Measurements from ENCODE around the gene ACTL8.

Gene ACTL8

DNA sequence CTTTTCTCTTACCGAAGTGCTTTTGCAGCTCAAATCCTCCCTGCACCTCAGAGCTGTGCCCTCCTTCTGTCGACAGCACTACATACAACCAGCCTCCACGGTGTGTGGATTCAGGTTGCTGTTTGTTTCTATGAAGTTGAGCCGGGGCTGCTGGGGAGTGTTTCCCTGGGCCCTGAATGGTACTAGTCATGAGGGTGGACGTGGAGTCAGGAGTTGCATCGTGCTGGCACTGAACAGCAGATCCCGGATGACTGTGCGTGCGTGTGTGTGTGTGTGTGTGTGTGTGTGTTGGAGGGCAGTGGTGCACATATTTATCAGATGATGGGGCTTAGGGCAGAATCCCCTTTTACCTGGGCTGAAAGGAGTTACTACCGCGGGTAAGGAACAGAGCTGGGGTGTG is 47.0 kb downstream of the ACTL8 start:
- Mint-ChIP-seq H3K27ac (no peak overlapping the region), H3K4me3 (no peak overlapping the region), H3K4me1 (no peaks in the 10 kb centered on the region), H3K9me3 (peaks cover 0 to 3% of the 10 kb centered on the region in 2 donors), H3K27me3 (peaks cover 18% of the 10 kb centered on the region)
- DNase-seq = no peak
- ATAC-seq = no peak

DNA sequence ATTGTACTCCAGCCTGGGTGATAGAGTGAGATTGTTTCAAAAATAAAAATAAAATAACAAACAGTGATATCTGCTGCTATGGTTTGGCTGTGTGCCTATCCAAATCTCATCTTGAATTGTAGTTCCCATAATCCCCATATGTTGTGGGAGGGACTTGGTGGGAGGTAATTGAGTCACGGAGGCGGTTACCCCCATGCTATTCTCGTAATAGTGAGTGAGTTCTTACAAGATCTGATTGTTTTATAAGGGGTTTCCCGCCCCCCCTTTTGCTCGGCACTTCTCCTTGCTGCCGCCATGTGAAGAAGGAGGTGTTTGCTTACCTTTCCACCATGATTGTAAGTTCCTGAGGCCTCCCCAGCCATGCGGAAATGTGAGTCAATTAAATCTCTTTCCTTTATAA is 47.8 kb downstream of the ACTL8 start:
- peaks cover 11% of the 10 kb centered on the region for H3K27me3 Mint-ChIP-seq
- no peak for ATAC-seq

DNA sequence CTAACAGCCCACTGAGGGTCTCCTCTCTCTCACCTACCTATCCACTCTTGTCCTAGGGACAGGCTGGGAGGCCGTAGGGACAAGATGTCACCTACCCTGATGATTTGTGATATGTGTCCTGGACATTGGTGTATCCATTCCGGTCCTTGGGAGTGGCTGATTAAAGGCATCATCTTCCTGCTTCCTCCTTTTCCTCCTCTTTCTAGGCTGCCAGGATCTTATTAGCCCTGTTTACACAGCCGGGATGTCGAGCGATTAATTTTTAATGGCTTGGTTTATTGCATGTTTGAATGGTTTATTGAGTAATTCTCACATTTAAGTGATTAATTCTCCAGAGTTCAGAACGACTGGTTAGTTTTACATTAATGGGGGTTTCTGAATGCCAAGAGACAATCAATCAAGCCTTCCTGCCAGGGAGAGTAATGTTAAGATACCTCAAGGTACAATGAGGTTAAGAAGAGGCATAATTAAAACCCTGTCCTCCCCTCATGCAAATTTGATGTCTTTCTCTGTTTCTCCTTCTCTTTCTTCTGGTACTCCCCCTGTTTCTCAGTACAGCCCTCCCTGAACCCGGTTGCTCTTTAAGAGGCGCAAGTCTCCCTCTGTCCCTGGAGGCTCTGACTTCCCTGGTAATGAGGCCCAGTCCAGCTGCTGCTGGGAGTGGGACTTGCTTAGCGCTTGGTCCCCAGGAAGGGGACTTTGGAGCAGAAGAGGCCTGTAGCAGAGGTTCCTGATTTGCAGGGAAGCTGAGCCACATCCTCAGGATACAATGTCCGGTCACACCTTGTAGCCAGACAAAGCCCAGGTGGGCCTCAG is 50.9 kb downstream of the ACTL8 start:
- Mint-ChIP-seq H3K4me3 (no peak overlapping the region), H3K9me3 (peaks cover 0 to 3% of the 10 kb centered on the region in 2 donors), H3K27ac (peak overlapping the region in 1 of 2 donors; percentile 89), H3K27me3 (peaks cover 11% of the 10 kb centered on the region), H3K4me1 (no peaks in the 10 kb centered on the region)
- ATAC-seq (no peak), DNase-seq (no peak)

More for the DNA sequence above, 47.8 kb downstream of the ACTL8 start:
- Mint-ChIP-seq H3K9me3 (peaks cover 0 to 3% of the 10 kb centered on the region in 2 donors), H3K4me1 (no peaks in the 10 kb centered on the region), H3K27ac (no peak overlapping the region), H3K4me3 (no peak overlapping the region)
- no peak for DNase-seq

DNA sequence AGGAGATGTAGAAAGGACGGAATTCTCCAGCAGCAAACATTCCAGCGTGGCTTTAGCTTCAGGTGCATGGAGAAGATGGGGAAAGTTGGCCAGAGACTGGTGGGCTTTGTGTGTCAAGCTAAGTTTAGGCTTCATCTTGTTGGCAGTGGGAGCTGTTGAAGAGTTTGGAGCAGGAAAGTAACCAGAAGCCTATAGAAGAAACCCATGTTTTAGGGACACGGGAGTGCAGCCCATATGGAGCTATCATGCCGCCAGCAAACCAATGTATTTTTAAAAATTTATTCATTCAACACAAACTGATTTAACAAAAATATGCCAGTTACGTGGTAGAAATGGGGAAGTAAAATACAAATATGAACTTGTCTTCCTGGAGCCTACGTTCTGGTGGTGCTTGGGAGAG is 53.7 kb downstream of the ACTL8 start:
- ATAC-seq (no peak), DNase-seq (no peak)
- no peak overlapping the region for H3K27ac Mint-ChIP-seq
- no peaks in the 10 kb centered on the region for H3K4me1 Mint-ChIP-seq
- peaks cover 11% of the 10 kb centered on the region for H3K27me3 Mint-ChIP-seq
- H3K9me3 Mint-ChIP-seq = no peaks in the 10 kb centered on the region
- no peak overlapping the region for H3K4me3 Mint-ChIP-seq

DNA sequence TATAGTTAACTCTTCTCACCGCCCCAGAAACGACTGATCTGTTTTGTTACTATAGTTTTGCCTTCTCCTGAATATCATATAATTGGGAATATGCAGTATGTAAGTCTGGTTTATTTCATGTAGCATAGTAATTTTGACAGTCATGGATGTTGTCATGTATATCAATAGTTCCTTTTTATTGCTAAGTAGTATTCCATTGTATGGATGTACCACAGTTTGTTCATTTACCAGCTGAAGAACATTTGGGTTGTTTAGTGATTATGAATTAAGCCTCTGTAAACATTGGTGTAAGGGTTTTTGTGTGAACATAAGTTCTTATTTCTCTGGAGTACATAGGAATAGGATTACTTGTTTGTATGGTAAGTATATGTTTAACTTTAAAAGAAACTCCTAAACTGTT is 55.5 kb downstream of the ACTL8 start:
- H3K4me1 Mint-ChIP-seq = no peaks in the 10 kb centered on the region
- no peak for DNase-seq
- no peak overlapping the region for H3K27ac Mint-ChIP-seq
- peaks cover 8 to 10% of the 10 kb centered on the region in 2 donors for H3K9me3 Mint-ChIP-seq
- peaks cover 11% of the 10 kb centered on the region for H3K27me3 Mint-ChIP-seq
- no peak for ATAC-seq
- no peak overlapping the region for H3K4me3 Mint-ChIP-seq

DNA sequence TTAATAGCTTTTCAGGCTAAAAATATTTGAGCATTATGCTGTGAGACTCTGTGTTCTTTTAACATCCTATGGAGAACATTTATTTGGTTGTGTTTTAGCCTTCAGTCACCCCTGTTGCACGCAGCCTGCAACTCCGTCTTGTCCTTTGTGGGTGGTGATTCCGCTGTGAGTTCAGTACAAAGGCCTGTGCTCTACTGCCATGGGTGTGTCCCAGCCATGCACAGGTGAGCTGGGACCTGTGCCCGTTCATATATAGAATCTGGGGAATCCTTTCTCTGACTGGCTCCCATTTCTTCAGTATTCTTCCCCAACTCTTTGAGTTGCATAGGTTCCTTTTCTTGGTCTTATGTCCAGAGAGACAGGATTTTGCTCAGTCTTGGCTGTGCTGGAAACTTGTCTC is 61.4 kb downstream of the ACTL8 start:
- Mint-ChIP-seq H3K27ac (no peak overlapping the region), H3K4me3 (no peak overlapping the region)
- no peak for ATAC-seq

DNA sequence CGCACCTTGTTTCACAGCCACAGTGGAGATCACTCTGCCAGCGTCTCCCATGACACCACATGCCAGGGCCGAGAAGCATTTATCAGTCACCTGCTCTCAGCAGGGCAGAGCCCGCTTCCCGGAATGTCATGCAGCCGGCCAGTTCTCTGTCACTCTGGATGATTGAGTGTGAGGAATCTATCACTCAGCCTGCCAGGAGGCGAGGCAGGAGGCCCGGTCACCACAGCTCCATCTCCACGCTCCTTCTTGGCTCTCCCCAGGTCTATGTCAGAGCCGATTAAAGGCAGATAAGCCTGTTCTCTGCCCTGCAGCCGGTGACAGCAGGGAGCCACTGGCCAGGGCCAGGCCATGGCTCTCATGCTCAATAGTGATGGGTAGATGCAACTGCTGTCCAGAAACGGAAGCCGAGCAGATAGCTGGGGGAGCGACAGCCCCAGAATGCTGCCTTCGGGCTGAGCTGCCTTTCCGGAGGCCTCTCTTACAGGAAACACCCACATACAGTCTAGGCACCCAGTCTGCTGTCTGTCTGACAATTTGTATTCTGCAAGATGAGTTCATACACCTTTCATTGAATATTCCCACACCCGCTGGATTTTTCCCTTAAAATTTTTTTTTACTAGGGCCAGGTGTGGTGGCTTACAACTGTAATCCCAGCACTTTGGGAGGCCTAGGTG is 64.1 kb downstream of the ACTL8 start:
- no peak overlapping the region for H3K27ac Mint-ChIP-seq
- H3K4me1 Mint-ChIP-seq = no peaks in the 10 kb centered on the region
- no peak for ATAC-seq
- H3K27me3 Mint-ChIP-seq = peaks cover 16% of the 10 kb centered on the region
- no peak overlapping the region for H3K4me3 Mint-ChIP-seq
- no peak for DNase-seq
- peaks cover 13 to 29% of the 10 kb centered on the region in 2 donors for H3K9me3 Mint-ChIP-seq

More for the DNA sequence above, 61.4 kb downstream of the ACTL8 start:
- Mint-ChIP-seq H3K27me3 (peaks cover 16% of the 10 kb centered on the region), H3K4me1 (no peaks in the 10 kb centered on the region), H3K9me3 (peaks cover 14 to 29% of the 10 kb centered on the region in 2 donors)
- no peak for DNase-seq

DNA sequence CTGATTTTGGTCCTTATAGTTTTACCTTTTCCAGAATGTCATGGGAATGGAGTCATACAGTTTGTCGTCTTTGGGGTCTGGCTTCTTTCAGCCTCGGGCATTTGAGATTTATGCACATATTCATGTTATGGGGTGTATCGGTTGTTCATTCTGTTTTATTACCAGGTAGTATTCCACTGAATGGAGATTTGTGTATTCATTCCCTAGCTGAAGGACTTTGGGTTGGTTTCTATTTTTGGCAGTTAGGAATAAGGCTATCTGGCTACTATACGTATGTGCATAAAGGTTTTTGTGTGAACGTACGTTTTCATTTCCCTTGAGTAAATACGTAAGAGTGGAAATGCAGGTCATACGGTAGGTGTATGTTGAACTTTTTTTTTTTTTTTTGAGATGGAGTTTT is 65.1 kb downstream of the ACTL8 start:
- no peak for ATAC-seq
- Mint-ChIP-seq H3K27me3 (peaks cover 23% of the 10 kb centered on the region), H3K9me3 (peaks cover 6 to 20% of the 10 kb centered on the region in 2 donors), H3K27ac (no peak overlapping the region), H3K4me3 (no peak overlapping the region), H3K4me1 (no peaks in the 10 kb centered on the region)
- no peak for DNase-seq

DNA sequence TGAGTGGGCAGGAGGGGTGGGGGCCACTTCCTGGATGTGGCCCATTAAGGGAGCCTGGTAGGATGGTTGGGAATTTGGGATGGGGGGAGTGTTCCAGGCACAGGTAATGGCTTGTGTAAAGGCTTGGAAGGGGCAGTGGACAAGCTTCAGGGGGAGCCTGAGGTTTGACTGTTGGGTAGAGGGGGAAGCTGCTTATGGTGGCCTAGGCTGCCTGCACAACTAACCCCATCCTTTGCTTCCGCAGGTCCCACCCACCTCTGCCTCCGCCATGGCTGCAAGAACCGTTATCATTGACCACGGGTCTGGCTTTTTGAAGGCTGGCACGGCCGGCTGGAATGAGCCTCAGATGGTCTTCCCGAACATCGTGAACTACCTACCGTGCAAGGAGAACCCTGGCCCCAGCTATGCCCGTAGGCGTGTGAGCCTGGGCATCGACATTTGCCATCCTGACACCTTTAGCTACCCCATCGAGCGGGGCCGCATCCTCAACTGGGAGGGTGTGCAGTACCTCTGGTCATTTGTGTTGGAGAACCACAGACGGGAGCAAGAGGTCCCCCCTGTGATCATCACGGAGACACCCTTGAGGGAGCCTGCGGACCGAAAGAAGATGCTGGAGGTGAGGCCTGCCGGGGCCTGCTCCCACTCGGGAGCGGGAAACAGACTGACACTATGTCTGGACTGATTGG is 67.8 kb downstream of the ACTL8 start:
- no peak overlapping the region for H3K4me3 Mint-ChIP-seq
- ATAC-seq (no peak), DNase-seq (no peak)
- H3K4me1 Mint-ChIP-seq = no peaks in the 10 kb centered on the region
- H3K27ac Mint-ChIP-seq = no peak overlapping the region
- H3K27me3 Mint-ChIP-seq = peaks cover 28% of the 10 kb centered on the region
- H3K9me3 Mint-ChIP-seq = peaks cover 0 to 5% of the 10 kb centered on the region in 2 donors

DNA sequence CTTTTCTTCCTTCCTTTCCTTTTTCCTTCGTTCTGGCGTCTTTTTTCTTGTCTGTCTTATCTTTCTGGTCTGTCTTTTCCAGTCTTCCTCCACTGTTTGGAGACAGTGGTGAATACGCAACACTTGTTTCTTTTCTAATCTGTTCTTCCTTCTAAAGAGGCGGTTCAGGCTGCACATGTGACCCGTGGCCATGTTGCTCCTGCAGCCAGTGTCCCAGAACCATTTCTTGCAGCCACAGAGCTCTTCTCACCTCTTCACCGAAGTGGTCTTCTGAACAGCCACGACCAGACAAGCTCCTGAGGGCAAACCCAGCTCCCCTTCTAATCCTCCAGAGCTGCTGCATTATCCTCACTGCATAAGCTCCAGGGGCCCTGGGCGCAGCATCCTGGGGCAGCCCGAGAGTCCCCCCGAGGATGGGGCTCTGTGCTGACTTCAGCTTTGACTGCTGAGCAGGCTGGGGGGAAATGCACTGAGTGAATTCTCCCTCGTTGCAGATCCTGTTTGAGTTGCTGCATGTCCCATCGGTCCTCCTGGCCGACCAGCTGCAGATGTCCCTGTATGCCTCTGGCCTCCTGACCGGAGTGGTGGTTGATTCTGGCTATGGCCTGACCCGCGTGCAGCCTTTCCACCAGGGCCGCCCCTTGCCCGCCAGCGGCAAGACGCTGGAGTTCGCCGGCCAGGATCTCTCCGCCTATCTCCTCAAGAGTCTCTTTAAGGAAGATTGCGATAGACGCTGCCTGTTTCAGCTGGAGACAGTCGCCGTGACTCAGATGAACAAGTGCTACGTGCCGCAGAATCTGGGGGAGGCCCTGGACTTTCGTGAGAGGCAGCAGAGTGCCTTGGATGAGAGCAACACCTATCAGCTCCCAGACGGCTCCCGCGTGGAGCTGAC is 70.4 kb downstream of the ACTL8 start:
- no peaks in the 10 kb centered on the region for H3K4me1 Mint-ChIP-seq
- H3K4me3 Mint-ChIP-seq = no peak overlapping the region
- H3K9me3 Mint-ChIP-seq = no peaks in the 10 kb centered on the region
- peak overlapping the region in 1 of 2 donors; percentile 65 for H3K27ac Mint-ChIP-seq
- peaks cover 20% of the 10 kb centered on the region for H3K27me3 Mint-ChIP-seq
- DNase-seq (no peak), ATAC-seq (no peak)

DNA sequence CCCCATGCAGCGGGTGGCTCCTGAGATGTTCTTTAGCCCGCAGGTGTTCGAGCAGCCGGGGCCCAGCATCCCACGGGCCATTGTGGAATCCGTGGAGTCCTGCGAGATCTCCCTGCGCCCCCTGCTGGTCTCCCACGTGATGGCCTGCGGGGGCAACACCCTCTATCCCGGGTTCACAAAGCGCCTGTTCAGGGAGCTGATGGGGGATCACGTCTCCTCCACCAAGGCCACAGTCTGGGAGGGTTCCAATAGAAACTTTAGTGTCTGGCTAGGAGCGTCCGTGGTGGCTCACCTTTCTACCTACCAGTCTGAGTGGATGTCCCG is 71.0 kb downstream of the ACTL8 start:
- Mint-ChIP-seq H3K9me3 (no peaks in the 10 kb centered on the region), H3K4me3 (no peak overlapping the region), H3K27ac (no peak overlapping the region), H3K27me3 (peaks cover 20% of the 10 kb centered on the region), H3K4me1 (no peaks in the 10 kb centered on the region)
- DNase-seq (peak; percentile 11 to 13), ATAC-seq (no peak)

DNA sequence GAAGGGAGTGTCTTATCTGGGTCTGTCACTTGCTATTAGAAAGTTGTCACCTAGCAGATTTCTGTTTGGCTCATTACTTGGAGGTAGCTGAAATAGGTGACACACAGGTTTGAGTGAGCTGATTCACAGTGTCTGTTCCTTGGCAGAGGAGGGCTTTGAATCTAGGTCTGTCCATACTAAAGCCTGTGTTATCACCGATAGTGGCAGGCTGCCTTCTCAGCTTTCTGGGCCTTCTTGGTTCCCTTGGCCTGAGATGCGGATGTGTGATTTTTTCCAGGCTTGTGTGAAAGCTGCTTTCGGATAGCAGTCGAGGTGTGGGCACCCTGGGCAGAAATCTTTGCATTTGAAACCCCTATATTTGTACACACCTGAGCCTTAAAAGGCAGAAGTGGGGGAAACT is 73.9 kb downstream of the ACTL8 start:
- H3K27ac Mint-ChIP-seq = no peak overlapping the region

DNA sequence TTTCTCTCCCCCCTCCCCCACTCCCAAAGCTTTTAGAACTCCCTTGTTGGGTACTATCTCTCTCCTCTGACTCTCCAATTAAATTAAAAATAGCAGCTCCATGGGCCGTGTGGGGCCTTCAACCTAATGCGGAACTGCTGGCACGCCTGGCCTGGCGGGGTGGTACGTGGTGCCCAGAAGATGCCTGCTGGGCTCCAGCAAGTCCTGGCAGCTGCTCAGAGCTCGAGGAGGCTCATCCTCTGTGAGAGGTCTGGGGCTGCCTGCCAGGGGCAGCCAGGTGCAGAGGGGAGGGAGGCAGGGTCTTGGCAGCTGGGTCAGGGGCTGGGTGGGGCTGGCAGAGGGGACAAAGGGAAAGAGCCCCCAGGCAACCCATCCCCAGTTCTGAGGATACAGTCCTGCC is 74.4 kb downstream of the ACTL8 start:
- no peak for ATAC-seq
- no peak overlapping the region for H3K4me3 Mint-ChIP-seq
- no peak for DNase-seq
- H3K9me3 Mint-ChIP-seq = no peaks in the 10 kb centered on the region
- H3K4me1 Mint-ChIP-seq = no peaks in the 10 kb centered on the region
- peaks cover 32% of the 10 kb centered on the region for H3K27me3 Mint-ChIP-seq
- no peak overlapping the region for H3K27ac Mint-ChIP-seq

More for the DNA sequence above, 73.9 kb downstream of the ACTL8 start:
- no peaks in the 10 kb centered on the region for H3K9me3 Mint-ChIP-seq
- peaks cover 32% of the 10 kb centered on the region for H3K27me3 Mint-ChIP-seq
- no peak for DNase-seq
- no peak overlapping the region for H3K4me3 Mint-ChIP-seq
- no peaks in the 10 kb centered on the region for H3K4me1 Mint-ChIP-seq
- ATAC-seq = no peak

DNA sequence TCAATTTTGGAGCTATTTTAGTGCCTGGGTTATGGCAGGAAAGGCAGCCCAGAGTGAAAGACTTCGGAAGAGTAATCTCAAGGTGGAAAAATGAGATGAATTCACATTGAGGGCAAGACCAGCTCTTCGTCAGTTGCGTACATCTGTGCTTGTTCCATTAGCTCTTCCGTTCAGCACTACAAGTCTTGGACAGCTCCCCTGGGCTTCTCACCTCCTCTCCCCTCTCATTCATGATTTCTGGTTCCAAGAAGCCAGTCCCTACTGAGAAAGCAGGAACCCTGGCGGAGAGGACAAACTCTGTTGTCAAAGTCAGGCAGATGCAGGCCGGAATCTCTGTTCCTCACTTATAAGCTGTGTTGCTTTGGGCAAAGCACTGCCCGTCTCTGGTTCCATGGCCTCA is 76.5 kb downstream of the ACTL8 start:
- no peak overlapping the region for H3K27ac Mint-ChIP-seq
- ATAC-seq = no peak

More for the DNA sequence above, 76.5 kb downstream of the ACTL8 start:
- no peaks in the 10 kb centered on the region for H3K4me1 Mint-ChIP-seq
- no peak overlapping the region for H3K4me3 Mint-ChIP-seq
- DNase-seq = no peak
- no peaks in the 10 kb centered on the region for H3K9me3 Mint-ChIP-seq
- H3K27me3 Mint-ChIP-seq = peaks cover 36% of the 10 kb centered on the region
